GM12874 (cell line): ENCODE results near the gene CNST.

Source experiments
- TF ChIP-seq, protein P1 (sequence below): IDR thresholded peaks from 2 replicates; pipeline ENCODE4 v1.5.1; 2011; ENCODE audit warnings: low read depth, mild to moderate bottlenecking, control low read depth, low read length, moderate library complexity; ENCODE audit not compliant: insufficient read depth

The CNST gene

DNA sequence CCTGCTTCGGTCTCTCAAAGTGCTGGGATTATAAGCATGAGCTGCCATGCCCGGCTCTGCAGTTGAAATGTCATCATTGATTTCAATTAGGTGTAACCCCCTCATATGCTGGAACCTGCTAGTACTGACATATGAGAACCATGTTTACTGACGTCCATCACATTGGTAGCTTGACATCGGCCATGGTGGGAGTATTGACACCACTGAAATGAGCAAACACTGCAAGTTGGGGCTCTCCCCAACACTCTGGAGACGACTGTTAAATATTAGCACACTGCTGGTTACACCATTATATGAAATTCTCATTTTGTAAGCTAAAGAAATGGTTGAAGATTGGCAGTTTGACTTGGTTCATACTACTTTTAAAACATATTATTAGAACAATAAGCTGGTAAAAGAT, 63.7 kb downstream of the CNST start:
- TF ChIP-seq, protein P1, sequence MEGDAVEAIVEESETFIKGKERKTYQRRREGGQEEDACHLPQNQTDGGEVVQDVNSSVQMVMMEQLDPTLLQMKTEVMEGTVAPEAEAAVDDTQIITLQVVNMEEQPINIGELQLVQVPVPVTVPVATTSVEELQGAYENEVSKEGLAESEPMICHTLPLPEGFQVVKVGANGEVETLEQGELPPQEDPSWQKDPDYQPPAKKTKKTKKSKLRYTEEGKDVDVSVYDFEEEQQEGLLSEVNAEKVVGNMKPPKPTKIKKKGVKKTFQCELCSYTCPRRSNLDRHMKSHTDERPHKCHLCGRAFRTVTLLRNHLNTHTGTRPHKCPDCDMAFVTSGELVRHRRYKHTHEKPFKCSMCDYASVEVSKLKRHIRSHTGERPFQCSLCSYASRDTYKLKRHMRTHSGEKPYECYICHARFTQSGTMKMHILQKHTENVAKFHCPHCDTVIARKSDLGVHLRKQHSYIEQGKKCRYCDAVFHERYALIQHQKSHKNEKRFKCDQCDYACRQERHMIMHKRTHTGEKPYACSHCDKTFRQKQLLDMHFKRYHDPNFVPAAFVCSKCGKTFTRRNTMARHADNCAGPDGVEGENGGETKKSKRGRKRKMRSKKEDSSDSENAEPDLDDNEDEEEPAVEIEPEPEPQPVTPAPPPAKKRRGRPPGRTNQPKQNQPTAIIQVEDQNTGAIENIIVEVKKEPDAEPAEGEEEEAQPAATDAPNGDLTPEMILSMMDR: no peak

GRCh38 chr1:246631426-246631825, 65.2 kb downstream of the CNST start:
- TF ChIP-seq, protein P1: no peak

DNA sequence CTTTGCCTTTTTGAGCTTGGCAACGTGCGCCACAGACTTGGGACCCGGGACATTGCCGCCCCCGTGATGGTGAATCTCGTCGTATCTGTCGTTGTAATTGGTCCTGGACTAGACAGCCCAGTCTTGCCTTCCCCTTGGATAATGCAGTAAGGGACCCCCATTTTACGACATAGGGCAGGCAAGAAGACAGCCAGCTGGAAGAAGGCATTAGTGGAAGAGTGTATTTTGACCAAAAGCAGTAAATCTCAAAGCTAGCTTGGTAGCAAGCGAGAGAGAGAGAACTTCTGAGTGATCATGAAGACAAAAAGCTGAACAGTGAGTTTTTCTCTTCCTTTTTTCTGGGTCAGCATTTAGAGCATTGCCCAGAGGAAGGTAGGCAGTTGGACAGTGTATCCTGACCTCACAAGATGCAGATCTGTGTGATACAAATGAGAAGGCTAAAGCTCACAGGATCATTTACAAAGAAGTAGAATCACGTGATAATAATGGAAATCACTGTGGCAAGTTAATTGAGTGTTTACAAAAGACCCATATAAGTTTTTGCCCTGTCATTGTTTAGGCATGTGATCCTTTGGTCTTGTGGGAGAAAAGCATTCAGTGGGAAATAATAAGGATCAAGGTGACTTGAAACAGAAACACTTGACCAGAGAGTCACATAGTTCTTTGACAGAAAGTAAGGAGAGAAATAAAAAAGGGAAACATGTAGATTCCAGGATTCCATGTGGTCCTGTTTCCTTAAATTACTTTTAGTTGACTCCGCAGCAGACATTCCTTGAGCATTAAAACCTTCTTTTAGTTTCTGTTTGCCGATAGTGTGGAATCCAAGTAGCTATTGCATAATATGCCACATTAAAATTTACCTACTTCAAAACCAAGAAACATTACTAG, 66.3 kb downstream of the CNST start:
- TF ChIP-seq, protein P1: no peak

GRCh38 chr1:246638941-246639655, 72.8 kb downstream of the CNST start:
- TF ChIP-seq, protein P1: no peak

DNA sequence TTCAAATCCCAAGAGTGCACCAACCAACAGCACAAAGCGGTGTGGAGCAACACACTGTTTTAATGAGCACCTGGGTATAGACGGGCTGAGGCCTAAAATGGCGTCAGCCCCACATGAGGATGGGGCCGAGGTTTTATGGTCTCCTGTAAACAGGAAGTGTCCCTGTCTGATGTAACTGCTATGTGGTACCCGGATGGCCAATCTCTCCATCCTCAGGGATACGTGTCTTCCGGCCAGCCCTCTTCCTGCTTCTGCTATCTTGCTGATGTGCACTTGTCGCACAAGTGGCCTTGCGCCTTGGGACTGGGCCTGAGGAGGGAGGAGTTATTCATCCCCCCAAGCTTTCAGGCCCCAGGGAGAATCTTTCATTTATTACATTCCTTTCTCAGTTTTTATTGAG, 73.5 kb downstream of the CNST start:
- TF ChIP-seq, protein P1: no peak

DNA sequence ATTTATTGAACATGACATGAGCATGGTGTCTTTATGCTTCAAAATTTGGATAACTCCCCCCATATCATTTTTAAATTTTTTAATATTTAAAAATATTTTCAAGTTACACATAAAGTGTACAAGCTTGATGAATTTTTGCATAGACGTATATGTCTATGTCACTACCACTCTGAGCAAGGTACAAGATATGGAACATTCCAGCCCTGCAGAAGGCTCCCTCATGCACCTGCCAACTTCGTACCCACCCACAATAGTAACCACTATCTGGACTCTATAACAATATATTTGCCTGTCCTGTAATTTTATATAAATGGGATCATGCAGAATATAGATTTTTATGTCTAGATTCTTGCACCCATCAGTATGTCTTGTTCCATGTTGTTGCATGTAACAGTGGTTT, 74.5 kb downstream of the CNST start:
- TF ChIP-seq, protein P1: no peak

- TF ChIP-seq, protein P1: no peak
Observed at GRCh38 chr1:246641394-246641793, 75.1 kb downstream of the CNST start.
